HG02588 (cell line): ENCODE data around the gene OR1N2.
"Not testable (repeated sequence)": the region's sequence is repeated elsewhere in the genome, so short reads cannot be mapped to it uniquely, and the experiment has no call there.

Experiments
- ATAC-seq: cut with Tn5 transposase; IDR thresholded peaks from one replicate; pipeline ENCODE4 v1.9.1; 2021; ENCODE audit warnings: mild to moderate bottlenecking, moderate library complexity; ENCODE audit not compliant: unreplicated experiment

Gene OR1N2

GRCh38 chr9:122552812-122553211 is at the start of gene OR1N2:
TSS of gene OR1N2 (plus strand) at chr9:122553112. CDS start at chr9:122553212, 100 bp downstream.
- no peak for ATAC-seq

- no peak for ATAC-seq
These were observed 45.9 kb upstream of the OR1N2 start for GRCh38 chr9:122506964-122507363.

- no peak for ATAC-seq
These were observed 42.4 kb upstream of the OR1N2 start, which contains the start of gene OR1J2 for GRCh38 chr9:122510502-122510901. TSS of gene OR1J2 (plus strand) at chr9:122510802. CDS start at chr9:122510802, 0 bp downstream.

- no peak for ATAC-seq
These were observed 34.7 kb upstream of the OR1N2 start for GRCh38 chr9:122518226-122518625.

GRCh38 chr9:122518841-122519240 is 34.1 kb upstream of the OR1N2 start, which contains the start of gene OR1J4:
TSS of gene OR1J4 (plus strand) at chr9:122519141. CDS start at chr9:122519141, 0 bp downstream.
- ATAC-seq, result no peak

GRCh38 chr9:122519376-122519775 is 33.5 kb upstream of the OR1N2 start:
- no peak for ATAC-seq

- no peak for ATAC-seq
These were observed 26.3 kb upstream of the OR1N2 start for GRCh38 chr9:122526602-122527001.

GRCh38 chr9:122527193-122527592 is 25.7 kb upstream of the OR1N2 start, which contains the start of gene OR1N1:
TSS of gene OR1N1 (minus strand) at chr9:122527293. CDS start at chr9:122527293, 0 bp downstream.
- no peak for ATAC-seq

GRCh38 chr9:122531157-122531556 is 21.8 kb upstream of the OR1N2 start:
- not testable (repeated sequence) for ATAC-seq

GRCh38 chr9:122536134-122536533 is 16.8 kb upstream of the OR1N2 start:
- ATAC-seq, result no peak

GRCh38 chr9:122537066-122537465 is 15.8 kb upstream of the OR1N2 start:
- ATAC-seq, result not testable (repeated sequence)

GRCh38 chr9:122538757-122539156 is 14.2 kb upstream of the OR1N2 start:
- no peak for ATAC-seq

- ATAC-seq, result no peak
These were observed 6.7 kb upstream of the OR1N2 start for GRCh38 chr9:122546196-122546595.

GRCh38 chr9:122551371-122551770 is 1.5 kb upstream of the OR1N2 start:
- ATAC-seq, result no peak

- ATAC-seq, result no peak
These were observed 8.5 kb downstream of the OR1N2 start for GRCh38 chr9:122561446-122561845.

- ATAC-seq, result no peak
These were observed 9.3 kb downstream of the OR1N2 start for GRCh38 chr9:122562134-122562760.

- no peak for ATAC-seq
These were observed 15.0 kb downstream of the OR1N2 start for GRCh38 chr9:122567901-122568300.

GRCh38 chr9:122572456-122572855 is 19.5 kb downstream of the OR1N2 start:
- no peak for ATAC-seq

GRCh38 chr9:122579874-122580273 is 27.0 kb downstream of the OR1N2 start:
- ATAC-seq, result no peak

- ATAC-seq, result no peak
These were observed 27.4 kb downstream of the OR1N2 start for GRCh38 chr9:122580360-122580759.

- ATAC-seq, result not testable (repeated sequence)
These were observed 30.4 kb downstream of the OR1N2 start, which contains the start of gene OR1L8 for GRCh38 chr9:122583284-122583683. TSS of gene OR1L8 (minus strand) at chr9:122583384. CDS start at chr9:122568477, 14,907 bp downstream.
